ENCODE measurements around the gene MRM2.

GRCh38 chr7:2193575-2194305 is 48.3 kb downstream of the MRM2 start:
- TF ChIP-seq, protein P1, sequence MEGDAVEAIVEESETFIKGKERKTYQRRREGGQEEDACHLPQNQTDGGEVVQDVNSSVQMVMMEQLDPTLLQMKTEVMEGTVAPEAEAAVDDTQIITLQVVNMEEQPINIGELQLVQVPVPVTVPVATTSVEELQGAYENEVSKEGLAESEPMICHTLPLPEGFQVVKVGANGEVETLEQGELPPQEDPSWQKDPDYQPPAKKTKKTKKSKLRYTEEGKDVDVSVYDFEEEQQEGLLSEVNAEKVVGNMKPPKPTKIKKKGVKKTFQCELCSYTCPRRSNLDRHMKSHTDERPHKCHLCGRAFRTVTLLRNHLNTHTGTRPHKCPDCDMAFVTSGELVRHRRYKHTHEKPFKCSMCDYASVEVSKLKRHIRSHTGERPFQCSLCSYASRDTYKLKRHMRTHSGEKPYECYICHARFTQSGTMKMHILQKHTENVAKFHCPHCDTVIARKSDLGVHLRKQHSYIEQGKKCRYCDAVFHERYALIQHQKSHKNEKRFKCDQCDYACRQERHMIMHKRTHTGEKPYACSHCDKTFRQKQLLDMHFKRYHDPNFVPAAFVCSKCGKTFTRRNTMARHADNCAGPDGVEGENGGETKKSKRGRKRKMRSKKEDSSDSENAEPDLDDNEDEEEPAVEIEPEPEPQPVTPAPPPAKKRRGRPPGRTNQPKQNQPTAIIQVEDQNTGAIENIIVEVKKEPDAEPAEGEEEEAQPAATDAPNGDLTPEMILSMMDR (IDR thresholded peaks at IDR 0.05): no peak
- TF ChIP-seq POLR2A (IDR thresholded peaks at IDR 0.05): no peak

Measured in Peyer's patch (tissue), 4 donors.